K562 (cell line): ENCODE measurements around the gene ERBB4. TPM values are rescaled to one million over a fixed set of nuclear protein-coding genes. Genes with fewer than 3 reads are reported as not detected.

Source experiments
- ATAC-seq: fragments of 200-7000 bp; cut with Tn5 transposase; 3 replicates; pipeline ENCODE4 v1.9.1; 2020; ENCODE audit warnings: moderate library complexity
- BruUV-seq: library from RNA; stranded (reverse); fragments of 400-500 nt; replicated peaks from 2 replicates; lab custom pipeline; 2021; lab: Mats Ljungman, UMichigan
- CTCF ChIA-PET: fragments of 300-600 bp; formaldehyde crosslinking; extraction: SDS; loops from one replicate; lab custom pipeline; 2021; ENCODE audit warnings: low intra/inter-chr PET ratio; lab: Yijun Ruan, JAX
- POLR2A ChIA-PET: fragments of 300-600, 350-650 bp; sonication (Branson Sonifier 250); formaldehyde crosslinking; extraction: SDS; loops from one replicate; lab custom pipeline; 2021; ENCODE audit warnings: antibody characterized with exemption, inconsistent platforms; lab: Yijun Ruan, JAX
- DNase-seq, 4 experiments: peaks; one replicate each; pipeline versions ENCODE4 v3.0.0 to v3.0.0-alpha.2; 2011 to 2018; ENCODE audit warnings: low spot score in 3 of 4, mixed read lengths in 3 of 4; ENCODE audit errors: extremely low read depth in 1 of 4
- FAIRE-seq: peaks from 2 replicates; lab custom pipeline; 2011; peaks lifted over from hg19 to GRCh38; lab: Jason Lieb, UNC
- H2AFZ ChIP-seq: 2 replicates; pipeline ENCODE4 v1.6.0; 2011; ENCODE audit warnings: low read depth, low read length, control low read depth, inconsistent platforms
- H3K27ac ChIP-seq: fragments of 200-600 bp; 3 replicates; pipeline ENCODE4 v1.8.0; 2011; ENCODE audit warnings: low read depth, mild to moderate bottlenecking, control low read depth, inconsistent platforms, low read length, moderate library complexity, mixed read lengths; ENCODE audit errors: extremely low read depth
- H3K27me3 ChIP-seq, 2 experiments: fragments of 300-600 bp in 1 of 2; 2 replicates in 1 of 2; 3 replicates in 1 of 2; pipeline versions ENCODE4 v1.6.0 to v1.8.0; 2011; ENCODE audit warnings: inconsistent platforms in 2 of 2, low read length in 2 of 2, mild to moderate bottlenecking in 1 of 2, mixed read lengths in 1 of 2, moderate library complexity in 1 of 2; ENCODE audit not compliant: control insufficient read depth in 2 of 2, insufficient read depth in 2 of 2
- H3K36me3 ChIP-seq: fragments of 300-600 bp; 3 replicates; pipeline ENCODE4 v1.8.0; 2011; ENCODE audit warnings: mild to moderate bottlenecking, low read length, inconsistent platforms; ENCODE audit not compliant: control insufficient read depth, insufficient read depth
- H3K4me1 ChIP-seq, 2 experiments: fragments of 200-600 bp in 1 of 2; replicated peaks in 1 of 2; 2 replicates in 1 of 2; 3 replicates in 1 of 2; pipeline versions ENCODE4 v1.5.1 to v1.8.0; 2011; ENCODE audit warnings: inconsistent platforms in 2 of 2, low read length in 2 of 2, mild to moderate bottlenecking in 1 of 2, mixed read lengths in 1 of 2, moderate library complexity in 1 of 2; ENCODE audit not compliant: control insufficient read depth in 2 of 2, insufficient read depth in 2 of 2
- H3K4me2 ChIP-seq: 2 replicates; pipeline ENCODE4 v1.6.1; 2011; ENCODE audit warnings: low read length, control low read depth, inconsistent platforms, mixed read lengths; ENCODE audit not compliant: insufficient read depth
- H3K4me3 ChIP-seq: fragments of 200-600 bp; sonication (generic), shearing (Covaris generic); 2 replicates; pipeline ENCODE4 v1.5.1; 2016; ENCODE audit warnings: control low read depth, inconsistent platforms
- H3K79me2 ChIP-seq: fragments of 200-600 bp; 3 replicates; pipeline ENCODE4 v1.8.0; 2011; ENCODE audit warnings: low read length, inconsistent platforms; ENCODE audit not compliant: control insufficient read depth, insufficient read depth
- H3K9ac ChIP-seq, 2 experiments: 2 replicates each; pipeline versions ENCODE4 v1.6.0 to v1.6.1; 2011; ENCODE audit warnings: low read depth in 2 of 2, low read length in 2 of 2, control low read depth in 1 of 2, inconsistent platforms in 1 of 2, mild to moderate bottlenecking in 1 of 2, mixed read lengths in 1 of 2; ENCODE audit not compliant: insufficient read depth in 1 of 2
- H3K9me1 ChIP-seq: one replicate; pipeline ENCODE4 v1.6.0; 2011; ENCODE audit warnings: inconsistent platforms, mild to moderate bottlenecking, low read length, moderate library complexity; ENCODE audit not compliant: control insufficient read depth, insufficient read depth
- H3K9me3 ChIP-seq: replicated peaks from 2 replicates; pipeline ENCODE4 v1.5.1; 2011; ENCODE audit warnings: low read depth, low read length, inconsistent platforms; ENCODE audit not compliant: control insufficient read depth, insufficient read depth
- H4K20me1 ChIP-seq: replicated peaks from 2 replicates; pipeline ENCODE4 v1.6.1; 2011; ENCODE audit warnings: low read length, inconsistent platforms, mixed read lengths; ENCODE audit not compliant: control insufficient read depth, insufficient read depth
- BCOR ChIP-seq: fragments of 450-650 bp; IDR thresholded peaks from 2 replicates; pipeline ENCODE4 v1.6.1; 2016
- CREBBP ChIP-seq: IDR thresholded peaks from one replicate; pipeline ENCODE4 v1.6.1; 2012; ENCODE audit warnings: low read depth, mild to moderate bottlenecking, control low read depth, inconsistent platforms, low read length
- ELF4 ChIP-seq: fragments of 450-650 bp; formaldehyde crosslinking; IDR thresholded peaks from 2 replicates; pipeline ENCODE4 v1.4.0; 2022; ENCODE audit warnings: missing genetic modification characterization
- GTF2A2 ChIP-seq: IDR thresholded peaks from 2 replicates; pipeline ENCODE4 v1.6.1; 2016; ENCODE audit warnings: mild to moderate bottlenecking, missing genetic modification characterization, missing compliant biosample characterization
- ILK ChIP-seq: fragments of 450-650 bp; IDR thresholded peaks from 2 replicates; pipeline ENCODE4 v1.6.1; 2016; ENCODE audit warnings: missing genetic modification characterization, low read depth, mild to moderate bottlenecking, missing compliant biosample characterization, moderate library complexity, borderline replicate concordance
- KLF13 ChIP-seq: fragments of 450-650 bp; IDR thresholded peaks from 2 replicates; pipeline ENCODE4 v1.6.1; 2016; ENCODE audit warnings: missing genetic modification characterization, low read depth, mild to moderate bottlenecking, missing compliant biosample characterization, moderate library complexity, borderline replicate concordance
- MBD2 ChIP-seq: sonication (generic); IDR thresholded peaks from 2 replicates; pipeline ENCODE4 v1.6.1; 2016; ENCODE audit warnings: low read depth, borderline replicate concordance
- MTA2 ChIP-seq: fragments of 450-650 bp; IDR thresholded peaks from 2 replicates; pipeline ENCODE4 v1.6.1; 2016; ENCODE audit warnings: low read depth
- RBM17 ChIP-seq: fragments of 200-400 bp; formaldehyde crosslinking; IDR thresholded peaks from 2 replicates; pipeline ENCODE4 v1.6.1; 2017; ENCODE audit warnings: low read depth, mild to moderate bottlenecking, low read length, borderline replicate concordance
- RHOXF2B ChIP-seq: fragments of 250-450 bp; sonication (Bioruptor Pico); conservative IDR thresholded peaks from 2 replicates; pipeline ENCODE4 v1.5.1; 2021
- SIX5 ChIP-seq, 2 experiments: IDR thresholded peaks; 2 replicates each; pipeline ENCODE4 v1.6.1; 2011; ENCODE audit warnings: low read length in 2 of 2, borderline replicate concordance in 1 of 2, low read depth in 1 of 2, mild to moderate bottlenecking in 1 of 2, moderate library complexity in 1 of 2; ENCODE audit not compliant: insufficient read depth in 1 of 2
- SREBF1 ChIP-seq: fragments of 150-350 bp; IDR thresholded peaks from 2 replicates; pipeline ENCODE4 v1.6.1; 2014; ENCODE audit warnings: antibody characterized with exemption, low read depth, low read length, borderline replicate concordance
- TAF15 ChIP-seq: fragments of 200-400 bp; formaldehyde crosslinking; IDR thresholded peaks from 2 replicates; pipeline ENCODE4 v1.6.1; 2017; ENCODE audit warnings: mild to moderate bottlenecking, low read depth, low read length, moderate library complexity
- ZNF12 ChIP-seq: sonication (generic); formaldehyde crosslinking; IDR thresholded peaks from 2 replicates; pipeline ENCODE4 v1.4.0; 2020; ENCODE audit warnings: mild to moderate bottlenecking, missing genetic modification reagents
- WGBS: fragments of 100-300 bp; shearing (Covaris generic); methylation state at CpG from one replicate; pipeline ENCODE4 v1.1.6; 2016; ENCODE audit warnings: low coverage, mixed read lengths; ENCODE audit not compliant: insufficient coverage; ENCODE audit errors: missing lambda C conversion rate; 5-methylcytosine and 5-hydroxymethylcytosine counted together
- in situ Hi-C: fragments of 300-500 bp; cut with MboI; formaldehyde crosslinking; loops from 4 replicates; pipeline ENCODE4 v1.15.0; 2018; ENCODE audit warnings: inconsistent platforms, mixed read lengths
- intact Hi-C: fragments of 100-400 bp; cut with micrococcal nuclease; formaldehyde crosslinking; loops from 2 replicates; pipeline ENCODE4 v1.14.2; 2022
- polyA plus RNA-seq, 8 experiments: library from polyadenylated mRNA; depleted of rRNA in 4 of 8; stranded (reverse) in 5 of 8; unstranded in 3 of 8; fragments of >200 nt; fragmentation: Nextera tagmentation in 2 of 8; fragmentation: Illumina TruSeq in 1 of 8; extraction: Ambion mirVana in 2 of 8; extraction: Trizol in 1 of 8; gene quantifications; 2 replicates each; pipeline versions ENCODE4 v1.2.1 to v1.2.3, GENCODE V29; 2011 to 2014; ENCODE audit warnings: inconsistent platforms in 1 of 8, missing spikeins in 1 of 8
- total RNA-seq, 7 experiments: library from RNA; depleted of rRNA in 6 of 7; stranded (reverse); fragments of >200 nt in 6 of 7; fragmentation: Illumina TruSeq in 2 of 7; extraction: Trizol in 2 of 7; gene quantifications; 2 replicates each; pipeline versions ENCODE4 v1.2.1 to v1.2.3, GENCODE V29; 2011 to 2021; ENCODE audit warnings: low replicate concordance in 1 of 7
- TF ChIP-seq, protein P1 (sequence below): sonication (generic); formaldehyde crosslinking; IDR thresholded peaks from 2 replicates; pipeline ENCODE4 v1.8.0; 2022; ENCODE audit warnings: mild to moderate bottlenecking, missing genetic modification reagents
- TF ChIP-seq, protein P2 (sequence below): IDR thresholded peaks from 2 replicates; pipeline ENCODE4 v1.6.1; 2014; ENCODE audit warnings: antibody characterized with exemption

Gene ERBB4
- total and polyA plus RNA-seq, 9 of the 15 experiments (the other 6 are each of a cell fraction or from before 2014, with no cell fraction given): not detected

DNA sequence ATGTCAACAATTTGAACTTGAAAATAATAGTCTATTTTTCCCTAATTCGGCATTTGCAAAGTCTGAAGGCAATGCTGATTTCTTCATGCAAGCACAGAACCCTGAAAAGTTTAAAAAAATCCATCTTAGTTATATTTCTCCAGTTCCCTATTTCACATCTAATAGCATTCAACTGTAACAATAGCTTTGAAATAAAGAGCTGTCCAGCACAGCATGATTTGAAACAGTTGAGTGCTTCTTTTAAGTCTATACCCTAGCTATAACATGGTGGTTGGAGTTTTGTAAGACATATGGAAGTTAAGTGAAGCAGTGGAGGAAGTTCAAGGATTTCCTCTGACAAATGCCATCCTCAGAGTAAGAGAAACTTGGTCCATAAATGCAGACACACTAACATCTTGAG, 691.9 kb downstream of the ERBB4 start:
- BruUV-seq: no TSS peak
- intact Hi-C loops: no loop called here
- POLR2A ChIA-PET: no interaction called here

More for the DNA sequence above, 691.9 kb downstream of the ERBB4 start:
- CTCF ChIA-PET: no interaction called here
- WGBS: 0% methylated on average over 1 of the region's 1 CpG
- Histone ChIP-seq H3K4me1 (no peaks in the 10 kb centered on the region), H4K20me1 (no peaks in the 10 kb centered on the region), H3K9me1 (no peaks in the 10 kb centered on the region), H3K4me2 (no peak overlapping the region), H3K36me3 (no peaks in the 10 kb centered on the region), H3K9me3 (no peaks in the 10 kb centered on the region), H2AFZ (no peak overlapping the region), H3K27me3 (no peaks in the 10 kb centered on the region), H3K4me3 (no peak overlapping the region), H3K79me2 (no peaks in the 10 kb centered on the region), H3K9ac (no peak overlapping the region), H3K27ac (no peak overlapping the region)
- DNase-seq (no peak), FAIRE-seq (no peak), ATAC-seq (no peak)
- in situ Hi-C loops: no loop called here
- no peak for TF ChIP-seq TAF15
- no peak for TF ChIP-seq MTA2
- TF ChIP-seq RHOXF2B: no peak
- TF ChIP-seq, protein P1, sequence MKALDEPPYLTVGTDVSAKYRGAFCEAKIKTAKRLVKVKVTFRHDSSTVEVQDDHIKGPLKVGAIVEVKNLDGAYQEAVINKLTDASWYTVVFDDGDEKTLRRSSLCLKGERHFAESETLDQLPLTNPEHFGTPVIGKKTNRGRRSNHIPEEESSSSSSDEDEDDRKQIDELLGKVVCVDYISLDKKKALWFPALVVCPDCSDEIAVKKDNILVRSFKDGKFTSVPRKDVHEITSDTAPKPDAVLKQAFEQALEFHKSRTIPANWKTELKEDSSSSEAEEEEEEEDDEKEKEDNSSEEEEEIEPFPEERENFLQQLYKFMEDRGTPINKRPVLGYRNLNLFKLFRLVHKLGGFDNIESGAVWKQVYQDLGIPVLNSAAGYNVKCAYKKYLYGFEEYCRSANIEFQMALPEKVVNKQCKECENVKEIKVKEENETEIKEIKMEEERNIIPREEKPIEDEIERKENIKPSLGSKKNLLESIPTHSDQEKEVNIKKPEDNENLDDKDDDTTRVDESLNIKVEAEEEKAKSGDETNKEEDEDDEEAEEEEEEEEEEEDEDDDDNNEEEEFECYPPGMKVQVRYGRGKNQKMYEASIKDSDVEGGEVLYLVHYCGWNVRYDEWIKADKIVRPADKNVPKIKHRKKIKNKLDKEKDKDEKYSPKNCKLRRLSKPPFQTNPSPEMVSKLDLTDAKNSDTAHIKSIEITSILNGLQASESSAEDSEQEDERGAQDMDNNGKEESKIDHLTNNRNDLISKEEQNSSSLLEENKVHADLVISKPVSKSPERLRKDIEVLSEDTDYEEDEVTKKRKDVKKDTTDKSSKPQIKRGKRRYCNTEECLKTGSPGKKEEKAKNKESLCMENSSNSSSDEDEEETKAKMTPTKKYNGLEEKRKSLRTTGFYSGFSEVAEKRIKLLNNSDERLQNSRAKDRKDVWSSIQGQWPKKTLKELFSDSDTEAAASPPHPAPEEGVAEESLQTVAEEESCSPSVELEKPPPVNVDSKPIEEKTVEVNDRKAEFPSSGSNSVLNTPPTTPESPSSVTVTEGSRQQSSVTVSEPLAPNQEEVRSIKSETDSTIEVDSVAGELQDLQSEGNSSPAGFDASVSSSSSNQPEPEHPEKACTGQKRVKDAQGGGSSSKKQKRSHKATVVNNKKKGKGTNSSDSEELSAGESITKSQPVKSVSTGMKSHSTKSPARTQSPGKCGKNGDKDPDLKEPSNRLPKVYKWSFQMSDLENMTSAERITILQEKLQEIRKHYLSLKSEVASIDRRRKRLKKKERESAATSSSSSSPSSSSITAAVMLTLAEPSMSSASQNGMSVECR: no peak
- TF ChIP-seq SIX5 (IDR thresholded peaks at IDR 0.05; ENCODE audit: borderline replicate concordance in 1 of 2, insufficient read depth in 1 of 2, low read depth in 1 of 2, low read length in 2 of 2): no peak
- TF ChIP-seq, protein P2, sequence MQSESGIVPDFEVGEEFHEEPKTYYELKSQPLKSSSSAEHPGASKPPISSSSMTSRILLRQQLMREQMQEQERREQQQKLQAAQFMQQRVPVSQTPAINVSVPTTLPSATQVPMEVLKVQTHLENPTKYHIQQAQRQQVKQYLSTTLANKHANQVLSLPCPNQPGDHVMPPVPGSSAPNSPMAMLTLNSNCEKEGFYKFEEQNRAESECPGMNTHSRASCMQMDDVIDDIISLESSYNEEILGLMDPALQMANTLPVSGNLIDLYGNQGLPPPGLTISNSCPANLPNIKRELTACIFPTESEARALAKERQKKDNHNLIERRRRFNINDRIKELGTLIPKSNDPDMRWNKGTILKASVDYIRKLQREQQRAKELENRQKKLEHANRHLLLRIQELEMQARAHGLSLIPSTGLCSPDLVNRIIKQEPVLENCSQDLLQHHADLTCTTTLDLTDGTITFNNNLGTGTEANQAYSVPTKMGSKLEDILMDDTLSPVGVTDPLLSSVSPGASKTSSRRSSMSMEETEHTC: no peak
- TF ChIP-seq BCOR: no peak
- no peak for TF ChIP-seq GTF2A2 (tag)
- TF ChIP-seq ZNF12 (CRISPR knock-in tag): no peak
- no peak for TF ChIP-seq KLF13 (tag)
- TF ChIP-seq CREBBP: no peak
- no peak for TF ChIP-seq RBM17
- TF ChIP-seq ILK (tag): no peak
- TF ChIP-seq MBD2: no peak
- no peak for TF ChIP-seq ELF4 (CRISPR knock-in tag)
- no peak for TF ChIP-seq SREBF1
